HG03095 (cell line): ENCODE measurements around the gene CHMP2A.
"Not testable (repeated sequence)": the region's sequence is repeated elsewhere in the genome, so short reads cannot be mapped to it uniquely, and the experiment has no call there.

Experiments used
- ATAC-seq: cut with Tn5 transposase; IDR thresholded peaks from one replicate; pipeline ENCODE4 v1.9.1; 2021; ENCODE audit warnings: moderate library complexity; ENCODE audit not compliant: unreplicated experiment

Gene CHMP2A

DNA sequence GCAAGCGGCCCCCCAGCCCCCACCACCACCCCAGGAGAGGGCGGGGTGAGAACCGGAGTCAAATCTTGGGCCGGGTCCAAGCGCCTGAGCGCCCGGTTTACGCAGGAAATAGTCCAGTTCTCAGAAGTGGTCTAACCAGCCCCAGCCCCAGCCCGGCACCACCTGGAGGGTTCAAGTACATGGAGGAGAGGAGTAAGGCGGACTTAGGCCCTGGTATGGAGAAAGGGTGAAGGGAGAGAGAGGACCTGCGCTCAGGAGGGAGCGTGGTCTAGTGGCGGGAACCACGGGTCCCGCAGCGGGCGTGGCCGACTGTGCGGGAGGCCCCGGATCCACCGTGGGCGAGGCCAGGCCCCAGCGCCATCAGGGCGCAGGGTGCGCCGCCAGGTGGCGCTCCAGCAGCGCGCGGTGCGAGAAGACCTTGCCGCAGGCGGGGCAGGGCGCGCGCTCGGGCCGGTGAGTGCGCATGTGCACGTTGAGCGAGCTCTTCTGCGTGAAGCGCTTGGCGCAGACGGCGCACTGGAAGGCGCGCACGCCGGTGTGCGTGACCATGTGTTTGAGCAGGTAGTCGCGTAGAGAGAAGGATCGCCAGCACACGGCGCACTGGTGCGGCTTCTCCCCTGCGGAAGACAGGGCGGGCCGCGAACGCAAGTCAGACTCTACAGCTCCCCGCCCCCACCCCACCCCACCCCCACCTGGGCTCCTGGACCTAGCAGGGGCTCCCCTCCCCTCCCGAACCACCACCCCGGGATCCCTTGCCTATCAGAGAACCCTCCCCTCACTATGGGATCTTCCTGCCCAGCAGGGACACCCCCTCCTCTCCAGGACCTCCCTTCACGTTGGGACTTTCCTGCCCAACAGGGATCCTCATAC lies 41.0 kb downstream of the CHMP2A start:
- peak; percentile 50 for ATAC-seq

DNA sequence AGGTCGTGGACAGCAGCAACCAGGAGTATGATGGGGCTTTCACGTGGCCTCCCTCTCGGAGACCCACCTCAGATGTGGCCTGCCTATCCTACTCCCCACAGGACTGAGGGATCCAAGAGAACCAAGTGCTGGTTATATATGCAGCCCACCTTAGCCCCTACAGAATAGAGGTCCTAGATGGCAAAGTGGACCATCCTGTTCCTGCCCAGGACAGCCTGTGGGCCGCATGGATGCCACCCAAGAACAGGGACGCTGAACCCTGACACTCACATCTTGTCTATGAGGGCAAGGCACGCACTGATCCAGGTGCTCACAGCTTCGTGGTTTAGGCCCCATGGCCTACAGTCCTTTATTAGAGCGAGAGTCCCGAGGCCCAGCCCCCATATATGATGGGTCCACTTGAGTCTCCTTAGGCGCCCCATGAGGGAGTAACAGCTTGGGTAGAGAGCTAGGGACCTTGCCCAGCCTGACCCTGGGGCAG lies 41.7 kb downstream of the CHMP2A start:
- ATAC-seq, result no peak

- ATAC-seq, result no peak
These were observed 43.3 kb downstream of the CHMP2A start, which contains the start of gene SLC27A5 for GRCh38 chr19:58511353-58512208. Gene SLC27A5, minus strand, starts transcription at chr19:58511992. Its CDS starts 37 bp downstream, at chr19:58511955.

DNA sequence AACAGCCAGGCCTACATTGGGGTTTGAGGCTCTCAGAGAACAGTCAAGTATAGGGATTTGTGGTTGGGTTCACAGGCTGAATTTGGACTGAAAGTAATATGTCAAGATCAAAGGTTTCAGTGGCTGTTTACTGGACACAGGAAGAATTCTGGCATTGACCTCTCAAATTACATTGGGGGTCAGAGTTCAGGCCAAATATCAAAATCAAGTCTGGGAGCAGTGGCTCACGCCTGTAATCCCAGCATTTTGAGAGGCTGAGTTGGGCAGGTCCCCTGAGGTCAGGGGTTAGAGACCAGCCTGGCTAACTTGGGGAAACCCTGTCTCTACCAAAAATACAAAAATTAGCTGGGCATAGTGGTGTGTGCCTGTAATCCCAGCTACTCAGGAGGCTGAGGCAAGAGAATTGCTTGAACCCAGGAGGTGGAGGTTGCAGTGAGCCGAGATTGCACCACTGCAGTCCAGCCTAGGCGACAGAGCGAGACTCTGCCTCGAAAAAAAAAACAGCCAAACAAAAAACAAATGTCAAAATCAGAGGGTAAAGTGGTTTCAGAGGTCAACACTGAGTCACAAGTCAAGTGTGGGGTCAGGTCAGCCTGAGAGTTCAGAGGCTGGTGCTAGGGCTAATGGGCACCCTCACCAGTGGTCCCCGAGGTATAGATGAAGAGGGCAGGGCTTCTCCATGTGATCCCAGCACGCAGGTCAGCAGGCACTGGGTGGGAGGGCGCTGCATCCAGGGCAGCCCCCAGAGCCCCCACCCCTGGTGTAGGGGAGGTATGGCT lies 44.6 kb downstream of the CHMP2A start:
- ATAC-seq, result no peak

DNA sequence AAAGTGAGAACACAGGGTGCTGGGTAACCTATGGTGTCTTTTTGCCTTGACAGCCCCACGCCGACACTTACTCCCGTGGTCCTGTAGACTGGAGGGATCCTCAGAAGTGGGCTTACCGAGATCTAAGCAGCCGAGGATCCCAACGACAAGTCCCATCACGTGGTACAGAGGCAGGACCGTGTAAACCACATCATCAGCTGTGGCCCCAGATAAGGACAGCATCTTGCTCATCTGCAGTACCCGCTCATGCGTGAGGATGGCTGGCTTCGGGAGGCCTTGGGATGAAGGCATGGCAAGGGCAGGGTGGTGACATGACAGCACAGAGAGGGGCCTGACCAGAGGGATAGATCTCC lies 45.2 kb downstream of the CHMP2A start:
- ATAC-seq, result no peak

DNA sequence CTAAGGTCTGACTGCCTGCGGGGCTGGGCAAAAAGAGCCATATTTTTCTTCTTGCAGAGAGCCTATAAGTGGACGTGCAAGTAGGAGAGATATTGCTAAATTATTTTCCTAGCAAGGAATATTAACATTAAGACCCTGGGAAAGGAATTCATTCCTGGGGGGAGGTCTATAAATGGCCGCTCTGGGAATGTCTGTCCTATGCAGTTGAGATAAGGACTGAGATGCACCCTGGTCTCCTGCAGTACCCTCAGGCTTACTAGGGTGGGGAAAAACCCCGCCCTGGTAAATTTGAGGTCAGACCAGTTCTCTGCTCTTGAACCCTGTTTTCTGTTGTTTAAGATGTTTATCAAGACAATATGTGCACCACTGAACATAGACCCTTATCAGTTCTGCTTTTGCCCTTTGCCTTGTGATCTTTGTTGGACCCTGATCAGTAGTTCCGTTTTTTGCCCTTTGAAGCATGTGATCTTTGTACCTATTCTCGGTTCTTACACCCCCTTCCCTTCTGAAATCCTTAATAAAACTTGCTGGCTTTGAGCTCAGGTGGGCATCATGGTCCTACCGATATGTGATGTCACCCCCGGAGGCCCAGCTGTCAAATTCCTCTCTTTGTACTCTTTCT lies 47.2 kb downstream of the CHMP2A start:
- ATAC-seq, result not testable (repeated sequence)
